GM12801 (cell line): ENCODE data around the gene RUNDC1.

Experiments used
- CTCF ChIP-seq: IDR thresholded peaks from one replicate; pipeline ENCODE4 v1.5.1; 2011; ENCODE audit warnings: control low read depth; ENCODE audit not compliant: insufficient read length; ENCODE audit errors: extremely low read depth

Gene RUNDC1

GRCh38 chr17:42985225-42985624 is 4.9 kb downstream of the RUNDC1 start:
- no peak for TF ChIP-seq CTCF

- no peak for TF ChIP-seq CTCF
Measured at GRCh38 chr17:42989141-42989540, 8.8 kb downstream of the RUNDC1 start.

- TF ChIP-seq CTCF = no peak
Measured at GRCh38 chr17:42989726-42990652, 9.6 kb downstream of the RUNDC1 start.

GRCh38 chr17:42991471-42991870 is 11.1 kb downstream of the RUNDC1 start:
- TF ChIP-seq CTCF = no peak

GRCh38 chr17:42992872-42993271 is 12.5 kb downstream of the RUNDC1 start:
- no peak for TF ChIP-seq CTCF

- TF ChIP-seq CTCF = no peak
Measured at GRCh38 chr17:42997390-42997983, 17.1 kb downstream of the RUNDC1 start.

GRCh38 chr17:42997984-42998938 is 17.9 kb downstream of the RUNDC1 start, which contains the start of gene RPL27:
Gene RPL27, plus strand, starts transcription at chr17:42998419. Its CDS starts 332 bp downstream, at chr17:42998751.
- TF ChIP-seq CTCF = no peak
